Measurements from ENCODE around the gene SRL. TPM values are rescaled to one million over a fixed set of nuclear protein-coding genes. Genes with fewer than 3 reads are reported as not detected.

The SRL gene
- total RNA-seq, 2 experiments from 2014 or later: not detected

DNA sequence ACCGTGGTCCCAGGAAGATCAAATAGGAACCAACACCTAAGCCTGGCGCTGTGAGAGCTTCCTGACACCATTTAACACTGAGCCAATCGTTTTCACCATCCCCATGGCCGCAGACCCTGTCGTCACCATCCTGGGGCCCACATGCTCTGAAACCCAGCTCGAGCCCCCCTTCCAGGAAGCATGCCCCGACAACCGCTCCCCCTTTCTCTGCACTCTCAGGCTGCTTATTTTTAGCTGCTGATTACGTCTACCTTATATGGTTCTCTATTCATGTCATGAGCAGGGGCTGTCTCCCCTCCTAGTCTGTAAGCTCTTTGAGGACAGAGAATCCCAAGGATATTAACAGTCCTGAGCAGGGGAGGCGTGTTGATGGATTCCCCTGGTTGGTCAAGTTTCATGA is 10.5 kb downstream of the SRL start:
- Histone ChIP-seq H3K27me3 (ENCODE audit: control insufficient read depth in 1 of 2, insufficient read depth in 2 of 2, low read length in 2 of 2) (no peaks in the 10 kb centered on the region), H3K27ac (ENCODE audit: low read depth in 1 of 2, low read length in 2 of 2) (no peak overlapping the region), H3K36me3 (ENCODE audit: insufficient read depth, low read length) (no peaks in the 10 kb centered on the region), H3K4me1 (ENCODE audit: insufficient read depth, low read length) (no peaks in the 10 kb centered on the region), H3K4me3 (ENCODE audit: low read length) (no peak overlapping the region), H3K9me3 (ENCODE audit: control insufficient read depth in 1 of 2, insufficient read depth in 1 of 2, low read length in 2 of 2) (peaks cover 0 to 14% of the 10 kb centered on the region in 2 experiments)
- Mint-ChIP-seq H3K27ac (no peak overlapping the region), H3K4me1 (ENCODE audit: low read depth) (no peaks in the 10 kb centered on the region), H3K36me3 (ENCODE audit: low read depth) (no peaks in the 10 kb centered on the region), H3K9me3 (no peaks in the 10 kb centered on the region), H3K27me3 (peaks cover 8% of the 10 kb centered on the region), H3K4me3 (no peak overlapping the region)
- POLR2A ChIA-PET: no interaction called here
- DNase-seq: no peak
- ATAC-seq (ENCODE audit: poor library complexity): no peak
- intact Hi-C loops (cut with DNase I, micrococcal nuclease): loop anchor here in 1 of 2 experiments (10.0 kb wide), 1 partner anchor 77 kb away; no protein-coding TSS in a partner anchor
- TF ChIP-seq, protein P1, sequence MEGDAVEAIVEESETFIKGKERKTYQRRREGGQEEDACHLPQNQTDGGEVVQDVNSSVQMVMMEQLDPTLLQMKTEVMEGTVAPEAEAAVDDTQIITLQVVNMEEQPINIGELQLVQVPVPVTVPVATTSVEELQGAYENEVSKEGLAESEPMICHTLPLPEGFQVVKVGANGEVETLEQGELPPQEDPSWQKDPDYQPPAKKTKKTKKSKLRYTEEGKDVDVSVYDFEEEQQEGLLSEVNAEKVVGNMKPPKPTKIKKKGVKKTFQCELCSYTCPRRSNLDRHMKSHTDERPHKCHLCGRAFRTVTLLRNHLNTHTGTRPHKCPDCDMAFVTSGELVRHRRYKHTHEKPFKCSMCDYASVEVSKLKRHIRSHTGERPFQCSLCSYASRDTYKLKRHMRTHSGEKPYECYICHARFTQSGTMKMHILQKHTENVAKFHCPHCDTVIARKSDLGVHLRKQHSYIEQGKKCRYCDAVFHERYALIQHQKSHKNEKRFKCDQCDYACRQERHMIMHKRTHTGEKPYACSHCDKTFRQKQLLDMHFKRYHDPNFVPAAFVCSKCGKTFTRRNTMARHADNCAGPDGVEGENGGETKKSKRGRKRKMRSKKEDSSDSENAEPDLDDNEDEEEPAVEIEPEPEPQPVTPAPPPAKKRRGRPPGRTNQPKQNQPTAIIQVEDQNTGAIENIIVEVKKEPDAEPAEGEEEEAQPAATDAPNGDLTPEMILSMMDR (IDR thresholded peaks at IDR 0.05): no peak
- CTCF ChIA-PET: no interaction called here

DNA sequence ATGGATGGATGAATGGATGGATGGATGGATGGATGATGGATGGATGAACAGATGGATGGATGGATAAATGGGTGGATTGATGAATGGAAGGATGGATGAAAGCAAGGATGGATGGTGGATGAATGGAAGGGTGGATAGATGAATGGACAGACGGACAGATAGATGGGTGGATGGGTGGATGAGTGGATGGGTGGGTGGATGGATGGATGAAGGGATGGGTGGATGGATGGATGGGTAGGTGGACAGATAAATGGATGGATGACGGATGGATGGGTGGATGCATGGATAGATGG is 14.9 kb downstream of the SRL start:
- no peaks in the 10 kb centered on the region for H3K36me3 ChIP-seq (ENCODE audit: insufficient read depth, low read length)
- no peaks in the 10 kb centered on the region for H3K4me1 Mint-ChIP-seq (ENCODE audit: low read depth)
- H3K27ac ChIP-seq (ENCODE audit: low read depth in 1 of 2, low read length in 2 of 2): no peak overlapping the region
- POLR2A ChIA-PET: no interaction called here
- no peaks in the 10 kb centered on the region for H3K27me3 Mint-ChIP-seq
- CTCF ChIA-PET: no interaction called here
- H3K4me3 Mint-ChIP-seq: no peak overlapping the region
- TF ChIP-seq, protein P1 (IDR thresholded peaks at IDR 0.05): no peak
- intact Hi-C loops (cut with DNase I, micrococcal nuclease): no loop called here
- no peak for ATAC-seq (ENCODE audit: poor library complexity)
- H3K27ac Mint-ChIP-seq: no peak overlapping the region
- H3K36me3 Mint-ChIP-seq (ENCODE audit: low read depth): no peaks in the 10 kb centered on the region
- no peaks in the 10 kb centered on the region for H3K9me3 Mint-ChIP-seq
- no peak overlapping the region for H3K4me3 ChIP-seq (ENCODE audit: low read length)
- H3K9me3 ChIP-seq (ENCODE audit: control insufficient read depth in 1 of 2, insufficient read depth in 1 of 2, low read length in 2 of 2): no peaks in the 10 kb centered on the region
- H3K4me1 ChIP-seq (ENCODE audit: insufficient read depth, low read length): no peaks in the 10 kb centered on the region
- DNase-seq: no peak
- no peaks in the 10 kb centered on the region for H3K27me3 ChIP-seq (ENCODE audit: control insufficient read depth in 1 of 2, insufficient read depth in 2 of 2, low read length in 2 of 2)

DNA sequence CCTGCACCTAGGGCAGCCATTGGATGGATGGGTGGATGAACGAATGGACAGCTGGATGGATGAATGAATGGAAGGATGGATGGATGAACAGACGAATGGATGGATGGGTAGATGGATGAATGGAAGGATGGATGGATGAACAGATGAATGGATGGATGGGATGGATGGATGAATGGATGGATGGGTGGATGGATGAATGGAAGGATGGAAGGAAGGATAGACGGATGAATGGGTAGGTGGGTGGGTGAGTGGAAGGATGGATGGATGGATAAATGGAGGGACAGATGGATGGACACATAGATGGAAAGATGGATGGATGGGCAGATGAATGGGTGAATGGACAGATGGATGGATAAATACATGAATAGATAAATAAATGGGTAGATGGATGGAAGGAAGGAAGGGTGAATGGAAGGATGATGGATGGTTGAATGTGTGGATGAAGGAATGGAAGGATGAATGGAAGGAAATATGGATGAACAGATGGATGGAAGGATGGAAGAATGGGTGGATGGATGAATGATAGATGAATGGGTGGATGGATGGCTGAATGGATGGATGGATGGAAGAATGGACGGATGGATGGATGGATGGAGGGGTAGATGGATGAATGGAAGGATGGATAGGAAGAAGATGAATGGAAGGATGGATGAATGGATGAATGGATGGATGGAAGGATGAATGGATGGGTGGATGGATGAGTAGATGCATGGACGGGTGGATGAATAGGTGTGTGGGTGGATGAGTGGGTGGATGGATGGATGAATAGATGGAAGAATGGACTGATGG is 15.4 kb downstream of the SRL start:
- Mint-ChIP-seq H3K27me3 (no peaks in the 10 kb centered on the region), H3K27ac (no peak overlapping the region), H3K36me3 (ENCODE audit: low read depth) (no peaks in the 10 kb centered on the region), H3K4me1 (ENCODE audit: low read depth) (no peaks in the 10 kb centered on the region), H3K9me3 (no peaks in the 10 kb centered on the region), H3K4me3 (no peak overlapping the region)
- ChIA-PET POLR2A (no interaction called here), CTCF (no interaction called here)
- DNase-seq: no peak
- TF ChIP-seq, protein P1 (IDR thresholded peaks at IDR 0.05): no peak
- intact Hi-C loops (cut with DNase I, micrococcal nuclease): no loop called here
- no peaks in the 10 kb centered on the region for H3K4me1 ChIP-seq (ENCODE audit: insufficient read depth, low read length)
- H3K36me3 ChIP-seq (ENCODE audit: insufficient read depth, low read length): no peaks in the 10 kb centered on the region
- no peaks in the 10 kb centered on the region for H3K27me3 ChIP-seq (ENCODE audit: control insufficient read depth in 1 of 2, insufficient read depth in 2 of 2, low read length in 2 of 2)
- no peak overlapping the region for H3K27ac ChIP-seq (ENCODE audit: low read depth in 1 of 2, low read length in 2 of 2)
- ATAC-seq (ENCODE audit: poor library complexity): no peak
- H3K4me3 ChIP-seq (ENCODE audit: low read length): no peak overlapping the region
- no peaks in the 10 kb centered on the region for H3K9me3 ChIP-seq (ENCODE audit: control insufficient read depth in 1 of 2, insufficient read depth in 1 of 2, low read length in 2 of 2)
